Measurements from ENCODE around the gene CXCL13. TPM values are rescaled to one million over a fixed set of nuclear protein-coding genes. Genes with fewer than 3 reads are reported as not detected.

Gene CXCL13
- total RNA-seq, 4 donors from 2014 or later, result not detected

GRCh38 chr4:77600521-77601451, 4.8 kb upstream of the CXCL13 start:
- Histone ChIP-seq H3K4me1 (peaks cover 0 to 9% (median 0%) of the 10 kb centered on the region in 3 donors), H3K36me3 (no peaks in the 10 kb centered on the region), H3K27me3 (no peaks in the 10 kb centered on the region), H3K9me3 (no peaks in the 10 kb centered on the region), H3K27ac (no peak overlapping the region), H3K4me3 (no peak overlapping the region)
- 22 to 26% methylated on average over 6 of the region's 6 CpGs for WGBS, 2 donors (ENCODE audit: low coverage in 1 of 2)
- TF ChIP-seq POLR2A (IDR thresholded peaks at IDR 0.05) (no peak), POLR2AphosphoS5 (IDR thresholded peaks at IDR 0.05) (no peak)
- TF ChIP-seq, protein P1, sequence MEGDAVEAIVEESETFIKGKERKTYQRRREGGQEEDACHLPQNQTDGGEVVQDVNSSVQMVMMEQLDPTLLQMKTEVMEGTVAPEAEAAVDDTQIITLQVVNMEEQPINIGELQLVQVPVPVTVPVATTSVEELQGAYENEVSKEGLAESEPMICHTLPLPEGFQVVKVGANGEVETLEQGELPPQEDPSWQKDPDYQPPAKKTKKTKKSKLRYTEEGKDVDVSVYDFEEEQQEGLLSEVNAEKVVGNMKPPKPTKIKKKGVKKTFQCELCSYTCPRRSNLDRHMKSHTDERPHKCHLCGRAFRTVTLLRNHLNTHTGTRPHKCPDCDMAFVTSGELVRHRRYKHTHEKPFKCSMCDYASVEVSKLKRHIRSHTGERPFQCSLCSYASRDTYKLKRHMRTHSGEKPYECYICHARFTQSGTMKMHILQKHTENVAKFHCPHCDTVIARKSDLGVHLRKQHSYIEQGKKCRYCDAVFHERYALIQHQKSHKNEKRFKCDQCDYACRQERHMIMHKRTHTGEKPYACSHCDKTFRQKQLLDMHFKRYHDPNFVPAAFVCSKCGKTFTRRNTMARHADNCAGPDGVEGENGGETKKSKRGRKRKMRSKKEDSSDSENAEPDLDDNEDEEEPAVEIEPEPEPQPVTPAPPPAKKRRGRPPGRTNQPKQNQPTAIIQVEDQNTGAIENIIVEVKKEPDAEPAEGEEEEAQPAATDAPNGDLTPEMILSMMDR (IDR thresholded peaks at IDR 0.05), result peak; percentile 52 to 77 (median 56)
- ATAC-seq, result no peak

DNA sequence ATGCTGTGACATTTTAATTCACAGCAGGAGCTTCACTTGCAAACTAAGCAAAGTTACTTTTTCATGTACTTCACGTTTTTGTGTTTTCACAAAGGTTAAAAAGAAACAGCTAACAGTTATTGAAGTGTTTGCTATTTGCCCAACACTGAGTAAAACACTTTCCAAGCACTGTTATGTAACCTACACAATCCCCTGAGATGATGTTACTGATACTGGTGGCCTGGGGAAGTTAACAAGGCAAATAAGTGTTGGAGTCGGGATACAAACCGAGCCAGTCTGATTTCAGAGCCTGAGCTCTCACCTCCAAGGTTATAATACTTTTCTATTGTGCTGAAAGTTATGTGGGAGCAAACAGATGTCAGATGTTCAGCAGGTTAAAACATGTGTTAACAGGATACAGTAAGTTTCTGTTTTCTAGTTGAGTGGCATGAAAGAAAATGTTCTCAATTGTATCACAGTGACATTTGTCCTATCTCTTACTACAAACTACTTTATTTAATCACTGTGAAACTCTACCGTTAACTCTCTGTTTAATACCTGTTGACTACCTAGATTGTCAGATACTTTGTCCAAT, 3.9 kb upstream of the CXCL13 start:
- no peaks in the 10 kb centered on the region for H3K9me3 ChIP-seq
- H3K4me3 ChIP-seq, result no peak overlapping the region
- 51 to 79% methylated on average over 4 of the region's 4 CpGs for WGBS, 2 donors (ENCODE audit: low coverage in 1 of 2)
- H3K4me1 ChIP-seq, result peaks cover 0 to 9% (median 0%) of the 10 kb centered on the region in 3 donors
- no peaks in the 10 kb centered on the region for H3K27me3 ChIP-seq
- no peak for ATAC-seq
- no peak overlapping the region for H3K27ac ChIP-seq
- TF ChIP-seq POLR2AphosphoS5 (IDR thresholded peaks at IDR 0.05), result no peak
- TF ChIP-seq, protein P1 (IDR thresholded peaks at IDR 0.05), result no peak
- TF ChIP-seq POLR2A (IDR thresholded peaks at IDR 0.05), result no peak
- TF ChIP-seq EP300 (IDR thresholded peaks at IDR 0.05), result no peak
- H3K36me3 ChIP-seq, result no peaks in the 10 kb centered on the region

GRCh38 chr4:77613267-77613666, 7.6 kb downstream of the CXCL13 start:
- TF ChIP-seq POLR2A (IDR thresholded peaks at IDR 0.05) (no peak), EP300 (IDR thresholded peaks at IDR 0.05) (no peak), POLR2AphosphoS5 (IDR thresholded peaks at IDR 0.05) (no peak)
- TF ChIP-seq, protein P1 (IDR thresholded peaks at IDR 0.05), result no peak
- Histone ChIP-seq H3K9me3 (no peaks in the 10 kb centered on the region), H3K4me1 (no peaks in the 10 kb centered on the region), H3K27ac (no peak overlapping the region), H3K4me3 (no peak overlapping the region), H3K27me3 (no peaks in the 10 kb centered on the region), H3K36me3 (no peaks in the 10 kb centered on the region)
- ATAC-seq, result no peak
- 40 to 67% methylated on average over 1 to 2 of the region's 7 CpGs for whole genome bisulfite sequencing, 2 donors (ENCODE audit: low coverage in 1 of 2)

DNA sequence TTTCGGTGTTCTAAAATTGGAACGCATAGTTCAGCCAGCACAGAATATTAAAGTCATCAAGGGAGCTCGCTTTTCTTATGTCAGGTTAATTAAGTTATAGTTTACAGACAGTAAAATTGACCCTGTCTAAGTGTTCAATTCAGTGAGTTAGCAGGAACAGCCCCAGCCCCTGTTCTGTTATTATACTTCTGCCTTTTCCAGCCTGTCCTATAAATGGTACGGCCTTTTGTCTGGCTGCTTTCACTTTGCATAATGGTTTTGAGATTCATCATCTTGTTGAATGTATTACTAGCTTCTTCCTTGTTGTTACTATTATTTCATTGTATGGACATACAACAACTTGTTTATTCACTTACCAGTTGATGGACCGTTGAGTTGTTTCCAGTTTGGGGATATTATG, 9.5 kb downstream of the CXCL13 start:
- H3K4me1 ChIP-seq, result peaks cover 0 to 5% (median 0%) of the 10 kb centered on the region in 3 donors
- TF ChIP-seq, protein P1 (IDR thresholded peaks at IDR 0.05), result no peak
- WGBS, 2 donors (ENCODE audit: low coverage in 1 of 2), result 64 to 76% methylated on average over 5 of the region's 5 CpGs
- H3K27ac ChIP-seq, result no peak overlapping the region
- H3K27me3 ChIP-seq, result no peaks in the 10 kb centered on the region
- H3K36me3 ChIP-seq, result no peaks in the 10 kb centered on the region
- no peaks in the 10 kb centered on the region for H3K9me3 ChIP-seq
- ATAC-seq, result no peak
- H3K4me3 ChIP-seq, result no peak overlapping the region

DNA sequence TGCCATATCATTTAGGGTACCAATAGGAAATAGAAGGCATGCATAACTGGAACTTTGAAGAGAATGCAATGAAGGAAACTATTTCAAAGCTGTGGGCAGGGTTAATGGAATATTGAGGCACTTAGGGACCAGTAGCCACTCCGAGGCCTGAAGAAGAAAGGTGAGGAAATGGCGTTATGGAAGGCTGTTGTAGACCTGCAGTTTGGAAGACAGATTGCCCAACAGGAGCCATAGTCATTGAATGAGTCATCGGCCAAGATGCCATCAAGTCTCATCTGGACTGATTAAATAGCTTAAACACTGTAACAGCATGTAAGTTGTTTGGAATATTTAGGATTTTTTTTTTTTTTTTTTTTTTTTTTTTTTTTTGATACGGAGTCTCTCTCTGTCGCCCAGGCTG, 11.6 kb downstream of the CXCL13 start:
- peaks cover 0 to 5% (median 0%) of the 10 kb centered on the region in 3 donors for H3K4me1 ChIP-seq
- no peaks in the 10 kb centered on the region for H3K36me3 ChIP-seq
- H3K27ac ChIP-seq, result no peak overlapping the region
- no peak overlapping the region for H3K4me3 ChIP-seq
- ATAC-seq, result no peak
- TF ChIP-seq POLR2AphosphoS5 (IDR thresholded peaks at IDR 0.05) (no peak), POLR2A (IDR thresholded peaks at IDR 0.05) (no peak), EP300 (IDR thresholded peaks at IDR 0.05) (no peak)
- TF ChIP-seq, protein P1 (IDR thresholded peaks at IDR 0.05), result no peak
- WGBS, 2 donors (ENCODE audit: low coverage in 1 of 2), result 86 to 93% methylated on average over 3 to 4 of the region's 5 CpGs
- no peaks in the 10 kb centered on the region for H3K9me3 ChIP-seq
- H3K27me3 ChIP-seq, result no peaks in the 10 kb centered on the region
